ENCODE measurements around the gene TSSC4. TPM values are rescaled to one million over a fixed set of nuclear protein-coding genes. Genes with fewer than 3 reads are reported as not detected.

Gene TSSC4
- total RNA-seq, 1 experiment from 2014 or later = 60.9 TPM

GRCh38 chr11:2381494-2382128, 18.9 kb upstream of the TSSC4 start:
- intact Hi-C loops (cut with micrococcal nuclease; ENCODE audit: unreplicated experiment) = no loop called here
- Histone ChIP-seq H3K9me3 (no peaks in the 10 kb centered on the region), H3K4me3 (ENCODE audit: low read depth, low read length) (no peak overlapping the region), H3K36me3 (ENCODE audit: control insufficient read depth, insufficient read depth, low read length) (no peaks in the 10 kb centered on the region; the same call in 1 of the 2 replicates), H3K27me3 (replicated peaks; ENCODE audit: control insufficient read depth, insufficient read depth, low read length) (no peaks in the 10 kb centered on the region), H3K4me1 (peaks cover 11% of the 10 kb centered on the region)
- ChIA-PET CTCF (no interaction called here), POLR2A (no interaction called here)
- no peak for DNase-seq
- no peaks in the 10 kb centered on the region for H3K9me3 Mint-ChIP-seq (ENCODE audit: unreplicated experiment)
- H3K4me3 Mint-ChIP-seq (ENCODE audit: unreplicated experiment) = no peak overlapping the region
- TF ChIP-seq CTCF (IDR thresholded peaks at IDR 0.05; ENCODE audit: insufficient read depth in 1 of 2, low read depth in 1 of 2, low read length in 1 of 2, severe bottlenecking in 1 of 2, unreplicated experiment in 1 of 2) = no peak
- no peaks in the 10 kb centered on the region for H3K27me3 Mint-ChIP-seq (ENCODE audit: insufficient read depth, unreplicated experiment)
- BruUV-seq (replicated peaks) = no TSS peak
- no peaks in the 10 kb centered on the region for H3K4me1 Mint-ChIP-seq (ENCODE audit: low read depth, unreplicated experiment)
- no peak overlapping the region for H3K27ac Mint-ChIP-seq (ENCODE audit: unreplicated experiment)
- H3K36me3 Mint-ChIP-seq (ENCODE audit: insufficient read depth, unreplicated experiment) = peaks cover 28% of the 10 kb centered on the region

GRCh38 chr11:2382129-2382517, 18.4 kb upstream of the TSSC4 start:
- DNase-seq = no peak
- no peak for TF ChIP-seq CTCF (IDR thresholded peaks at IDR 0.05; ENCODE audit: insufficient read depth in 1 of 2, low read depth in 1 of 2, low read length in 1 of 2, severe bottlenecking in 1 of 2, unreplicated experiment in 1 of 2)
- peaks cover 25% of the 10 kb centered on the region for H3K36me3 Mint-ChIP-seq (ENCODE audit: insufficient read depth, unreplicated experiment)
- Histone ChIP-seq H3K4me3 (ENCODE audit: low read depth, low read length) (no peak overlapping the region), H3K9me3 (no peaks in the 10 kb centered on the region), H3K27me3 (replicated peaks; ENCODE audit: control insufficient read depth, insufficient read depth, low read length) (no peaks in the 10 kb centered on the region), H3K4me1 (0 out of 2 replicates have a peak, but pooled peaks cover 7% of the 10 kb centered on the region), H3K36me3 (ENCODE audit: control insufficient read depth, insufficient read depth, low read length) (no peaks in the 10 kb centered on the region; the same call in 1 of the 2 replicates)
- H3K4me1 Mint-ChIP-seq (ENCODE audit: low read depth, unreplicated experiment) = no peaks in the 10 kb centered on the region
- intact Hi-C loops (cut with micrococcal nuclease; ENCODE audit: unreplicated experiment) = no loop called here
- ChIA-PET CTCF (no interaction called here), POLR2A (no interaction called here)
- H3K27me3 Mint-ChIP-seq (ENCODE audit: insufficient read depth, unreplicated experiment) = no peaks in the 10 kb centered on the region
- H3K9me3 Mint-ChIP-seq (ENCODE audit: unreplicated experiment) = no peaks in the 10 kb centered on the region
- BruUV-seq (replicated peaks) = no TSS peak
- no peak overlapping the region for H3K4me3 Mint-ChIP-seq (ENCODE audit: unreplicated experiment)
- H3K27ac Mint-ChIP-seq (ENCODE audit: unreplicated experiment) = no peak overlapping the region

GRCh38 chr11:2382936-2383851, 17.4 kb upstream of the TSSC4 start:
- POLR2A ChIA-PET = interaction anchor here (0.5 kb wide), 1 partner anchor 17 kb away, joined by 22 read pairs; the partner anchor contains the start of gene TSSC4
- H3K4me1 ChIP-seq = 0 out of 2 replicates have a peak, but pooled peaks cover 7% of the 10 kb centered on the region

More at GRCh38 chr11:2382936-2383851, 17.4 kb upstream of the TSSC4 start:
- no peak for DNase-seq
- intact Hi-C loops (cut with micrococcal nuclease; ENCODE audit: unreplicated experiment) = no loop called here
- Mint-ChIP-seq H3K4me1 (ENCODE audit: low read depth, unreplicated experiment) (no peaks in the 10 kb centered on the region), H3K36me3 (ENCODE audit: insufficient read depth, unreplicated experiment) (peaks cover 20% of the 10 kb centered on the region), H3K27me3 (ENCODE audit: insufficient read depth, unreplicated experiment) (no peaks in the 10 kb centered on the region), H3K27ac (ENCODE audit: unreplicated experiment) (no peak overlapping the region), H3K4me3 (ENCODE audit: unreplicated experiment) (no peak overlapping the region), H3K9me3 (ENCODE audit: unreplicated experiment) (no peaks in the 10 kb centered on the region)
- Histone ChIP-seq H3K9me3 (no peaks in the 10 kb centered on the region), H3K36me3 (ENCODE audit: control insufficient read depth, insufficient read depth, low read length) (no peaks in the 10 kb centered on the region; the same call in 1 of the 2 replicates), H3K4me3 (ENCODE audit: low read depth, low read length) (no peak overlapping the region), H3K27me3 (replicated peaks; ENCODE audit: control insufficient read depth, insufficient read depth, low read length) (no peaks in the 10 kb centered on the region)
- CTCF ChIA-PET = no interaction called here
- TF ChIP-seq CTCF (IDR thresholded peaks at IDR 0.05; ENCODE audit: insufficient read depth in 1 of 2, low read depth in 1 of 2, low read length in 1 of 2, severe bottlenecking in 1 of 2, unreplicated experiment in 1 of 2) = no peak
- BruUV-seq (replicated peaks) = no TSS peak
